ENCODE results near the gene TMEM150A. TPM values are rescaled to one million over a fixed set of nuclear protein-coding genes. Genes with fewer than 3 reads are reported as not detected.

Gene TMEM150A
- total RNA-seq, 1 donor from 2014 or later = 18.1 TPM

GRCh38 chr2:85584354-85584856 is 18.1 kb downstream of the TMEM150A start, which contains the start of gene VAMP5:
VAMP5 (plus strand) TSS chr2:85584431; CDS start chr2:85584491, 60 bp downstream.
- H3K9me3 Mint-ChIP-seq (ENCODE audit: unreplicated experiment) = peaks cover 5% of the 10 kb centered on the region
- peaks cover 6% of the 10 kb centered on the region for H3K27me3 Mint-ChIP-seq (ENCODE audit: unreplicated experiment)
- no peak for TF ChIP-seq CTCF (IDR thresholded peaks at IDR 0.05; ENCODE audit: partially characterized antibody, unreplicated experiment)
- H3K27ac Mint-ChIP-seq (ENCODE audit: unreplicated experiment) = peak within 1 kb of the TSS; percentile 48
- no peaks in the 10 kb centered on the region for H3K36me3 Mint-ChIP-seq (ENCODE audit: unreplicated experiment)
- H3K4me1 Mint-ChIP-seq (ENCODE audit: low read depth, unreplicated experiment) = no peaks in the 10 kb centered on the region
- DNase-seq = peak; percentile 50
- peak within 1 kb of the TSS; percentile 70 for H3K4me3 Mint-ChIP-seq (ENCODE audit: unreplicated experiment)

- Mint-ChIP-seq H3K9me3 (ENCODE audit: unreplicated experiment) (peaks cover 5% of the 10 kb centered on the region), H3K27ac (ENCODE audit: unreplicated experiment) (no peak overlapping the region), H3K27me3 (ENCODE audit: unreplicated experiment) (peaks cover 6% of the 10 kb centered on the region), H3K36me3 (ENCODE audit: unreplicated experiment) (no peaks in the 10 kb centered on the region), H3K4me1 (ENCODE audit: low read depth, unreplicated experiment) (peaks cover 4% of the 10 kb centered on the region), H3K4me3 (ENCODE audit: unreplicated experiment) (peak overlapping the region; percentile 70)
- DNase-seq = no peak
- TF ChIP-seq CTCF (IDR thresholded peaks at IDR 0.05; ENCODE audit: partially characterized antibody, unreplicated experiment) = no peak
Measured at GRCh38 chr2:85583667-85584353, 18.7 kb downstream of the TMEM150A start.

GRCh38 chr2:85582492-85582891 is 20.0 kb downstream of the TMEM150A start:
- no peak for DNase-seq
- no peak for TF ChIP-seq CTCF (IDR thresholded peaks at IDR 0.05; ENCODE audit: partially characterized antibody, unreplicated experiment)
- peaks cover 10% of the 10 kb centered on the region for H3K4me1 Mint-ChIP-seq (ENCODE audit: low read depth, unreplicated experiment)
- peaks cover 2% of the 10 kb centered on the region for H3K9me3 Mint-ChIP-seq (ENCODE audit: unreplicated experiment)
- peaks cover 8% of the 10 kb centered on the region for H3K27me3 Mint-ChIP-seq (ENCODE audit: unreplicated experiment)
- no peaks in the 10 kb centered on the region for H3K36me3 Mint-ChIP-seq (ENCODE audit: unreplicated experiment)
- no peak overlapping the region for H3K27ac Mint-ChIP-seq (ENCODE audit: unreplicated experiment)
- no peak overlapping the region for H3K4me3 Mint-ChIP-seq (ENCODE audit: unreplicated experiment)

GRCh38 chr2:85580206-85580605 is 22.3 kb downstream of the TMEM150A start:
- H3K4me1 Mint-ChIP-seq (ENCODE audit: low read depth, unreplicated experiment) = peaks cover 10% of the 10 kb centered on the region
- TF ChIP-seq CTCF (IDR thresholded peaks at IDR 0.05; ENCODE audit: partially characterized antibody, unreplicated experiment) = no peak
- H3K4me3 Mint-ChIP-seq (ENCODE audit: unreplicated experiment) = no peak overlapping the region
- H3K9me3 Mint-ChIP-seq (ENCODE audit: unreplicated experiment) = peaks cover 2% of the 10 kb centered on the region
- DNase-seq = no peak
- H3K27me3 Mint-ChIP-seq (ENCODE audit: unreplicated experiment) = peaks cover 8% of the 10 kb centered on the region
- H3K27ac Mint-ChIP-seq (ENCODE audit: unreplicated experiment) = no peak overlapping the region
- no peaks in the 10 kb centered on the region for H3K36me3 Mint-ChIP-seq (ENCODE audit: unreplicated experiment)

- TF ChIP-seq CTCF (IDR thresholded peaks at IDR 0.05; ENCODE audit: partially characterized antibody, unreplicated experiment) = no peak
- Mint-ChIP-seq H3K27ac (ENCODE audit: unreplicated experiment) (peak overlapping the region; percentile 59), H3K4me3 (ENCODE audit: unreplicated experiment) (no peak overlapping the region), H3K36me3 (ENCODE audit: unreplicated experiment) (no peaks in the 10 kb centered on the region), H3K9me3 (ENCODE audit: unreplicated experiment) (peaks cover 2% of the 10 kb centered on the region), H3K27me3 (ENCODE audit: unreplicated experiment) (peaks cover 6% of the 10 kb centered on the region), H3K4me1 (ENCODE audit: low read depth, unreplicated experiment) (peaks cover 10% of the 10 kb centered on the region)
- DNase-seq = no peak
Measured at GRCh38 chr2:85579266-85579935, 23.1 kb downstream of the TMEM150A start.
